KMS-11 (cell line): ENCODE measurements around the gene MAGED4.

ENCODE experiments used
- H2AFZ ChIP-seq: fragments of 200-600 bp; sonication (generic); 2 replicates; pipeline ENCODE4 v1.6.1; 2016; ENCODE audit warnings: antibody characterized with exemption, mixed run types, low read depth
- H3K27ac ChIP-seq: fragments of 200-600 bp; sonication (generic); 2 replicates; pipeline ENCODE4 v1.6.1; 2016; ENCODE audit warnings: mild to moderate bottlenecking, mixed run types
- H3K27me3 ChIP-seq: fragments of 200-600 bp; sonication (generic); 2 replicates; pipeline ENCODE4 v1.6.1; 2017; ENCODE audit warnings: mild to moderate bottlenecking, low read depth, mixed run types, moderate library complexity; ENCODE audit not compliant: insufficient read depth
- H3K36me3 ChIP-seq: fragments of 200-600 bp; sonication (generic); 2 replicates; pipeline ENCODE4 v1.6.1; 2017; ENCODE audit warnings: mild to moderate bottlenecking, mixed run types; ENCODE audit not compliant: insufficient read depth
- H3K4me1 ChIP-seq: fragments of 200-600 bp; sonication (generic); 2 replicates; pipeline ENCODE4 v1.6.1; 2016; ENCODE audit warnings: mild to moderate bottlenecking, low read depth, mixed run types; ENCODE audit not compliant: poor library complexity, severe bottlenecking
- H3K4me2 ChIP-seq: fragments of 200-600 bp; sonication (generic); 2 replicates; pipeline ENCODE4 v1.7.0; 2016; ENCODE audit warnings: mild to moderate bottlenecking, mixed run types
- H3K4me3 ChIP-seq: fragments of 200-600 bp; sonication (generic); IDR thresholded peaks from 2 replicates; pipeline ENCODE4 v1.6.1; 2017; ENCODE audit warnings: low read depth, low read length, mixed read lengths; ENCODE audit not compliant: insufficient read depth
- H3K79me2 ChIP-seq: fragments of 200-600 bp; sonication (generic); 2 replicates; pipeline ENCODE4 v1.6.1; 2016; ENCODE audit warnings: low read depth, mixed run types; ENCODE audit not compliant: insufficient read depth
- H3K9ac ChIP-seq: fragments of 200-600 bp; sonication (generic); 2 replicates; pipeline ENCODE4 v1.6.1; 2016; ENCODE audit warnings: mild to moderate bottlenecking, mixed run types
- H4K20me1 ChIP-seq: fragments of 200-600 bp; sonication (generic); 2 replicates; pipeline ENCODE4 v1.6.1; 2016; ENCODE audit warnings: mild to moderate bottlenecking, mixed run types; ENCODE audit not compliant: insufficient read depth
- CTCF ChIP-seq: fragments of 200-600 bp; sonication (generic); conservative IDR thresholded peaks from 2 replicates; pipeline ENCODE4 v1.6.1; 2017; ENCODE audit warnings: low read depth, mild to moderate bottlenecking, antibody characterized with exemption, low read length, moderate library complexity, mixed read lengths

MAGED4 gene

DNA sequence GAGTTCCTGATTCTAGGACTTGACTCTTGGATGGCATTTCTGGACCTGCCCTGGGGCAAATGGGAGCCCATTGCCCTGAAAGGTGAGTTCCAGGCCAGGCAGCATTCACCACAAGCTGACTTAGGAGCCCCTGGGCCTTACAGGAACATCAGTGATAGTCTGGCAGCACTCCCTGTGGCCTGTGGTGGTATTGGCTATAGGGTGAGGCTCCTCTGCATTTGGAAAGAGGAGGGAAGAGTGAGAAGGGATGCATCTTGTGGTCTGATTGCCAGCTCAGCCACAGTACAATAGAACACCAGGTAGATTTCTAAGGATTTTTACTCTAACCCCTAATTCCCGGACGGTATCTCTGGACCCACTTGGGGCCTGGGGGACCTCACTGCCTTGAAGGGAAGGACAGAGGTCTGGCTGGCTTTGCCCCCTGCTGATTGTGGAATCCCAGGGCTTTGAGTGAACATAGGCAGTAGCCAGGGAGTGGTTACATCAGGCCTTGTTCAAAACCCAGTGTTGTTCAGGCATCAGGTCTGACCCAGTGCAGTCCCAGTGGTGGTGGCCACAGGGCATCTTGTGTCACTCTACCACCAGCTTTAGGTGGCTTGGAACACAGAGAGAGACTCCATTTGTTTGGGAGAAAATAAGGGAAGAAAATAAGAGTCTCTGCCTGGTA lies 32.9 kb downstream of the MAGED4 start:
- Histone ChIP-seq H3K79me2 (no peaks in the 10 kb centered on the region), H2AFZ (no peak overlapping the region), H4K20me1 (no peaks in the 10 kb centered on the region), H3K36me3 (no peaks in the 10 kb centered on the region), H3K9ac (no peak overlapping the region), H3K4me3 (no peak overlapping the region), H3K27me3 (no peaks in the 10 kb centered on the region), H3K27ac (no peak overlapping the region), H3K4me2 (no peak overlapping the region), H3K4me1 (no peaks in the 10 kb centered on the region)
- TF ChIP-seq CTCF = no peak

GRCh38 chrX:52220936-52221335 lies 36.2 kb downstream of the MAGED4 start:
- Histone ChIP-seq H3K27me3 (no peaks in the 10 kb centered on the region), H3K4me3 (no peak overlapping the region), H3K79me2 (no peaks in the 10 kb centered on the region), H3K27ac (no peak overlapping the region), H2AFZ (no peak overlapping the region), H4K20me1 (no peaks in the 10 kb centered on the region), H3K9ac (no peak overlapping the region), H3K4me1 (no peaks in the 10 kb centered on the region), H3K36me3 (no peaks in the 10 kb centered on the region), H3K4me2 (no peak overlapping the region)
- TF ChIP-seq CTCF = no peak
